Measurements from ENCODE around the gene TXNL4B. TPM values are rescaled to one million over a fixed set of nuclear protein-coding genes. Genes with fewer than 3 reads are reported as not detected.

TXNL4B gene
- polyA plus RNA-seq, 3 donors = 6.4 to 10.9 (median 7.0) TPM

GRCh38 chr16:72072514-72073342 lies 20.7 kb downstream of the TXNL4B start:
- peaks cover 5 to 13% of the 10 kb centered on the region in 2 donors for H3K36me3 Mint-ChIP-seq
- H3K4me1 Mint-ChIP-seq = peaks cover 5% of the 10 kb centered on the region
- H3K4me3 Mint-ChIP-seq = no peak overlapping the region
- no peak overlapping the region for H3K4me3 ChIP-seq (replicated peaks in 1 of 3; ENCODE audit: low read depth in 2 of 3, low read length in 3 of 3)
- H3K36me3 ChIP-seq (replicated peaks in 1 of 2; ENCODE audit: control insufficient read depth in 1 of 2, insufficient read depth in 2 of 2, low read length in 2 of 2) = peaks cover 0 to 1% of the 10 kb centered on the region in 2 donors
- no peaks in the 10 kb centered on the region for H3K79me2 ChIP-seq (ENCODE audit: insufficient read depth, low read length)
- no peak overlapping the region for H3K9ac ChIP-seq (ENCODE audit: insufficient read depth, low read length, poor library complexity, severe bottlenecking)
- WGBS (ENCODE audit: insufficient coverage) = 92% methylated on average over 10 of the region's 12 CpGs
- H3K9me3 ChIP-seq (replicated peaks in 1 of 2; ENCODE audit: control insufficient read depth in 1 of 2, insufficient read depth in 1 of 2, low read length in 2 of 2) = no peaks in the 10 kb centered on the region
- TF ChIP-seq CTCF (IDR thresholded peaks at IDR 0.05) = no peak
- no peaks in the 10 kb centered on the region for H3K4me1 ChIP-seq (ENCODE audit: control insufficient read depth in 1 of 2, insufficient read depth in 2 of 2, low read length in 2 of 2)
- no peak for DNase-seq
- intact Hi-C loops (cut with micrococcal nuclease) = no loop called here
- no peak overlapping the region for H3K4me2 ChIP-seq (replicated peaks; ENCODE audit: extremely low read depth, low read length, poor library complexity, severe bottlenecking)
- H3K27me3 Mint-ChIP-seq (ENCODE audit: low read depth in 3 of 3) = no peaks in the 10 kb centered on the region
- H2AFZ ChIP-seq (ENCODE audit: insufficient read depth, low read depth, low read length, poor library complexity, severe bottlenecking) = no peak overlapping the region
- H3K27me3 ChIP-seq (ENCODE audit: control insufficient read depth in 2 of 2, insufficient read depth in 2 of 2, low read length in 2 of 2) = no peaks in the 10 kb centered on the region
- no peaks in the 10 kb centered on the region for H3K9me3 Mint-ChIP-seq
- no peaks in the 10 kb centered on the region for H4K20me1 ChIP-seq (ENCODE audit: insufficient read depth, low read length)
- no peak overlapping the region for H3K27ac ChIP-seq (ENCODE audit: low read depth in 1 of 2, low read length in 2 of 2)
- H3K27ac Mint-ChIP-seq = no peak overlapping the region

GRCh38 chr16:72068930-72069329 lies 24.5 kb downstream of the TXNL4B start:
- Histone ChIP-seq H3K4me2 (replicated peaks; ENCODE audit: extremely low read depth, low read length, poor library complexity, severe bottlenecking) (no peak overlapping the region), H3K27ac (ENCODE audit: low read depth in 1 of 2, low read length in 2 of 2) (no peak overlapping the region), H4K20me1 (ENCODE audit: insufficient read depth, low read length) (no peaks in the 10 kb centered on the region), H3K27me3 (ENCODE audit: control insufficient read depth in 2 of 2, insufficient read depth in 2 of 2, low read length in 2 of 2) (no peaks in the 10 kb centered on the region), H3K79me2 (ENCODE audit: insufficient read depth, low read length) (no peaks in the 10 kb centered on the region), H3K4me1 (ENCODE audit: control insufficient read depth in 1 of 2, insufficient read depth in 2 of 2, low read length in 2 of 2) (no peaks in the 10 kb centered on the region), H2AFZ (ENCODE audit: insufficient read depth, low read depth, low read length, poor library complexity, severe bottlenecking) (no peak overlapping the region), H3K9ac (ENCODE audit: insufficient read depth, low read length, poor library complexity, severe bottlenecking) (no peak overlapping the region), H3K4me3 (replicated peaks in 1 of 3; ENCODE audit: low read depth in 2 of 3, low read length in 3 of 3) (no peak overlapping the region), H3K9me3 (replicated peaks in 1 of 2; ENCODE audit: control insufficient read depth in 1 of 2, insufficient read depth in 1 of 2, low read length in 2 of 2) (no peaks in the 10 kb centered on the region), H3K36me3 (replicated peaks in 1 of 2; ENCODE audit: control insufficient read depth in 1 of 2, insufficient read depth in 2 of 2, low read length in 2 of 2) (peaks cover 0 to 7% of the 10 kb centered on the region in 2 donors)
- Mint-ChIP-seq H3K9me3 (peaks cover 0 to 2% (median 0%) of the 10 kb centered on the region in 7 donors), H3K4me1 (peaks cover 9% of the 10 kb centered on the region), H3K4me3 (no peak overlapping the region), H3K36me3 (peaks cover 0 to 11% of the 10 kb centered on the region in 2 donors), H3K27ac (no peak overlapping the region), H3K27me3 (ENCODE audit: low read depth in 3 of 3) (peaks cover 0 to 3% (median 0%) of the 10 kb centered on the region in 3 donors)
- DNase-seq = no peak
- WGBS (ENCODE audit: insufficient coverage) = 53% methylated on average over 3 of the region's 4 CpGs
- intact Hi-C loops (cut with micrococcal nuclease) = no loop called here
- no peak for TF ChIP-seq CTCF (IDR thresholded peaks at IDR 0.05)

All from CD14-positive monocyte (primary cell).